ENCODE measurements around the gene EIF2D.
A peak's percentile ranks its signal among the peaks of the same experiment; 100 is the strongest.
"Not testable (repeated sequence)": the region's sequence is repeated elsewhere in the genome, so short reads cannot be mapped to it uniquely, and the experiment has no call there.

EIF2D gene, protein sequence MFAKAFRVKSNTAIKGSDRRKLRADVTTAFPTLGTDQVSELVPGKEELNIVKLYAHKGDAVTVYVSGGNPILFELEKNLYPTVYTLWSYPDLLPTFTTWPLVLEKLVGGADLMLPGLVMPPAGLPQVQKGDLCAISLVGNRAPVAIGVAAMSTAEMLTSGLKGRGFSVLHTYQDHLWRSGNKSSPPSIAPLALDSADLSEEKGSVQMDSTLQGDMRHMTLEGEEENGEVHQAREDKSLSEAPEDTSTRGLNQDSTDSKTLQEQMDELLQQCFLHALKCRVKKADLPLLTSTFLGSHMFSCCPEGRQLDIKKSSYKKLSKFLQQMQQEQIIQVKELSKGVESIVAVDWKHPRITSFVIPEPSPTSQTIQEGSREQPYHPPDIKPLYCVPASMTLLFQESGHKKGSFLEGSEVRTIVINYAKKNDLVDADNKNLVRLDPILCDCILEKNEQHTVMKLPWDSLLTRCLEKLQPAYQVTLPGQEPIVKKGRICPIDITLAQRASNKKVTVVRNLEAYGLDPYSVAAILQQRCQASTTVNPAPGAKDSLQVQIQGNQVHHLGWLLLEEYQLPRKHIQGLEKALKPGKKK

GRCh38 chr1:206612129-206612876, at the start of gene EIF2D:
Gene EIF2D (minus strand): TSS chr1:206612465. CDS start chr1:206612342, 123 bp downstream.
- DNase-seq (ENCODE audit: low spot score): peak; percentile 100

DNA sequence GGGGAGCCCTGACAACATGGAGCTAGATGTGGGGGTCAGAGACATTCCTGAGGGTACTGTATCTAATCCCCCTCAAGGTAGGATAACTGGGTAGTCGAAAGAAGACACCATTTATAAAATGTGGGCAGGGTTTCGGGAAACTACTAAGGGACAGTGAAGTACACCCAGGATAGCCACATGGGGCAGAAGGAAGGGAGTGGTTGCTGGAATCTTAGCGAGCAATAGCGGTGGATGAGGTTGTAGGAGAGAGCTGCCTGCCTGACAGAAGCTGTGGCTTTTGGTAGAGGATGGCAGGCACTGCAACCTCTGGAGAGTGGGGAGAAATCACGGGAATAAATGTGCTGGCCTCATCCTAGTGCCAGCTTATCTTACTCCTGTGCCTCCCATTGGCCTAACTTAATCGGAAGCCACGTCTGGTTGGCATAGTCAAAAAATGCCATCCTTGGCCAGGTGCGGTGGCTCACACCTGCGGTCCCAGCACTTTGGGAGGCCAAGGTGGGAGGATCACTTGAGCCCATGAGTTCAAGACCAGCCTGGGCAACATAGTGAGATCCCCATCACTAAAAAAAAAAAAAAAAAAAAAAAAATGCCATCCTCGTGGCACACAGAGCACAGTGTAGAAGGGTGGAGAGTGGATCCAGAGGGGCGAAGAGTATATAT, 49.0 kb upstream of the EIF2D start:
- DNase-seq (ENCODE audit: low spot score): no peak

- DNase-seq (ENCODE audit: low spot score): no peak
These were observed 47.9 kb upstream of the EIF2D start for GRCh38 chr1:206660136-206660535.

DNA sequence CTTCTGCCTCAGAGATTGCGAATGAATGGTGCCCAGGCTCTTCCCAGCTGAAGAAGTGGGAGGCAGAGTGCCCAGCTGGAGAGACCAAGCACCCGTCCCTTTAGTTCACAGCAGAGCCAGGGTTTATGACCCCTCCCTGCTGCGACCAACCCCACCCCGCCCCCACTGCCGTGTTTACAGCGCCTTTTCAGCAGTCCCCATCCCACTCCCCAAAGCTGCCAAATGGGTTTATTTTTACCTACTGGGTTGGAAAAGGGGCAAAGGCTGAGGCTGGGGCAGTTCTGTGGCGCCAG, 46.7 kb upstream of the EIF2D start:
- no peak for DNase-seq (ENCODE audit: low spot score)

DNA sequence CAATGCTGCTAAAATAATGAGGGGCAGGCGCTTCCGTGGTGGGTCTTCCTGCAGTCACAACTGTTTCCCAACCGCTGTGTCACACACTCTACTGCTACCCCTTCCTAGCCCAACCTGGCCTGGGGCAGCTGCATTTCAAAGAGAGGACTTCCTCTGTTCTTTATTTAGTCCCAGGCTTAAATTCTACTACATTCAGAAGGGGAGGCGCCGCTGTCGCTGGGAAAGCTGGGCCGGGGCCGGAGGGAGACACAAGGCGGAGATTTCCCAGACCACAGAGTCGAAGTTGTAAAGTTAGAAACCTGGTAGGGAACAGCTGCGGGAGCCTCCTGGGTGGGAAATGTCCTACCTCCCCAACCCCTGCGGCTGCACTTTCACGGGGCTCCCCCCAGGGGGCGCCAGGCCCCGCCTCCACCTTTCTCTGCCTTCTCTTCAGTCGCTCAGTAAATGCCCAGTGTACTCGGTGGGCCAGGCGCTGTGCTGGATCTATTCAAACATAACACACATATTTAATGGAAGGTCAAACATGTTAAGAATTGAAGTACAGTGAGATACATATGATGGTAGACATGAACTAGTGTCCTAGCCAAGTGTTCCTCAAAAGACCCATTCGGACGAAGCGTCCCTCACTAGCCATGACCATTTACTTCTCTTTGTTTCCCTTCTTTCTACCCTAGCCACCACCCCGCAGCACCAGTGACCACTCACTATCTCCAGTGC, 46.2 kb upstream of the EIF2D start:
- peak; percentile 63 for DNase-seq (ENCODE audit: low spot score)

- no peak for DNase-seq (ENCODE audit: low spot score)
These were observed 45.5 kb upstream of the EIF2D start for GRCh38 chr1:206657751-206658150.

DNA sequence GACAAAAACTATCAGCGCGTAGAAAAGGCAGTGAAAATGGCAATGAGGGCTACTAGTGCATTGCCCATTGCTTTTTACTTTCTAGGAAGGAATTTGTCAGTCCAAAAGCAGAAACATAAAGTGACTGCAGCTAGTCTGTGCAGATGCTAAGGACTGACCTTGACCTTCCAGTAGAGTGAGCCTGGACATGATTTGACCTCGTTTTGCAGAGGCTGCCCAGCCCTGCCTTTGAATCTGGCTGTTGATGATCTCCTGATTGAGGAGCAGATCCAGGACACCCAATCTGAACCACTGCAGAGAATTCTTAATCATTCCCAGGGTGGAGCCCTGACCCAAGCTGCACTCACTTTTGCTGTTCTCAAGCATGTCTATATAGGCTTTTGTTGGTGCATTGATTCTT, 44.7 kb upstream of the EIF2D start:
- DNase-seq (ENCODE audit: low spot score): no peak

DNA sequence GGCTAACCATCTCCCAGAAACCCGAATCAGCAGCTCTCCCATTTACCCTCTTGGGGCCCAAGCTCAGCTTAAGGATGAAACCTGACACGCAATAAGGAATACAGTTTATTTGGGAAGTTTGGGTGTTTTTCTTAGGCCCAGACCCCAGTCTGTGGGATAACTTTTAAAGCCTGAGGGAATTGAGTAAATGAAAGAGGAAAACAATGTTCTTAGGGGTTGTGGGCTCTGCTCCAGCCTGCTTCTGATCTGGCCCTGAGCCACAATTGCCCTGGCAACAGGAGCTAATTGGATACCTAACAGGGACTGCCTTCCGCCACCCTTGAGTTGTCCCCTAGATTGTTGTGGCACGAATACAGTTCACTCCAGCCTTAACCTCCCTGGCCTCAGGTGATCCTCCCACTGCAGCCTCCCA, 43.2 kb upstream of the EIF2D start:
- no peak for DNase-seq (ENCODE audit: low spot score)

GRCh38 chr1:206654828-206655227, 42.6 kb upstream of the EIF2D start:
- DNase-seq (ENCODE audit: low spot score): no peak

DNA sequence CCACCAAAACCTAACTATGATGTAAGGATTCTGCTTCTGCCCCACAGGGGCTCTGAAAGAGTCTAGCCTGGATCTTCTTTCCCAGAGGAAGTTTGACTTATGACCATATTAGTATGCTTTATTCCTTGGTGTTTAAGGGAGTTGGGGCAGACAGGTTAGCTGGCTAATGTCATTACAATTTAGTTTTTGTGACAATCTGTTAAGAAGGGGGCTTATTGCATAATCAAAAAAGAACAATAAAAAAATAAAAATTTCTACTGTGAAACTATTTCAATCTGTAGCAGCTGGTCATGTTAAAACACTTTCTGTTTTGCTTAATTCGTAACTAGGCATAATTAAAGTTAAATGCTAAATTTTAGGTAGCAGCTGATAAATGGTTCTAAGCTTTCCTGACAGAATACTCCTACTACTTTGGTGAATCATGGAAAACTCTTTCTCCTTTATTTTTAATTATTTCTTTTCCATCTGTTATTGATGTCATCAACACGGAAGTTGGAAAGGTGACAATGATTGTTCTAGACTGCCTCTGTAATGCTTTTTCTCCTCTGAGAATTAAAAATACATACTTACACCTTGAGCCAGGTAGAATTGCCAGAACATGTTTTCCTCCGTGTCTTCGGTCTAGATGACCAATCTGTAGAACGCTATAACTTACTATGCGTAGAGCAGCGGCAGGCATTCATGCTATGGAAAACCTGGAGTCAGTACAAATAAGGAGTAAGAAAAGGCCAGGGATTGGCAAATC, 41.6 kb upstream of the EIF2D start:
- no peak for DNase-seq (ENCODE audit: low spot score)

GRCh38 chr1:206651958-206652890, 40.0 kb upstream of the EIF2D start:
- DNase-seq (ENCODE audit: low spot score): no peak

DNA sequence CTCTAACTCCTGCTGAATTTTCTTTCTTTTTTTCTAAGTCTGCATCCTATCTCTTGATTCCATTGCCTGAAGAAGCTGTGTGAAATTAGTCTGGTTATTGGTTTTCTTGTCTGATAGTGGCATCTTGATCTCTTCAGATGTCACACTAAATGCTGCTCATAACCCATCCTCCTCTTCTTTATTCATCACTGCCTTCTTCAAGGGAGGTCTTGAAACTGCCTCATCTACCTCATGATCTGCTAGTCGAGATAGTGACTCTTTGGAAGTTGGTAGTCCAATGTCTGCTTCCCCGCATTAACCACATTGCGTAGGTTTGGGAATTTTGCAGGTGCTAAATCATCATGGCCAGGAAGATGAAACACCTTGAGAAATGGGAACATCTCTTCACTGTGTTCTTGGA, 38.7 kb upstream of the EIF2D start:
- DNase-seq (ENCODE audit: low spot score): no peak

DNA sequence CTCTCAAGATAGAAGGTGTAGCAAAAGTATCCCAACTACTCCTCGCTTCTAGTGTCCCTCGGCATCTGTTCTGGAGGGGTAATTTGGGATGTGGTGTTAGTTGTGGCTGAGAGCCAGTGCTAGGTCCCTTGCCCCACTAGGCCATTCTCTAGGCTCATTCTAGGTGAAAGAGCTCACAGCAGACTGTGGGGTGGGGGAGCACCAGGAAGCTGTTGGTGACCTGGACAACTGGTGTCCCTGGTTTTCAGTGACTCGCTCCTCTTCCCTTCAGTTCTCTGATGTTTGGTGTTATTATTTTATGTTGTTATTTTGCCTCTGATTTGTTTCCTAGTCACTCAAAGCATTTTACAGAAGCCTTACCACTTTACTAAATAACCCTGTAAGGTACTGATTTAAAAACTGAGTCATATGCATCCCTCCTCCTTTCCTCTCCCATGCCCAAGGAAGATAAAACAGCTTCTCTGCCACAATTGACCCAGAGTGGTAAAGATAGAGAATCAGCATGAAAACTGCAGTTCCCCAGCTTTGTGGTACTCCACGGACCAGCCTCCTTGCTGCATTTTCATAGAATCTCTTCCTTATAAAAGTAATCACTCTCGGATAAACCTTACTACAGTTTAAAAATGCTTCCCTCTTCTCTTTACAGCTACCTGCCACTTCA, 37.1 kb upstream of the EIF2D start:
- no peak for DNase-seq (ENCODE audit: low spot score)

DNA sequence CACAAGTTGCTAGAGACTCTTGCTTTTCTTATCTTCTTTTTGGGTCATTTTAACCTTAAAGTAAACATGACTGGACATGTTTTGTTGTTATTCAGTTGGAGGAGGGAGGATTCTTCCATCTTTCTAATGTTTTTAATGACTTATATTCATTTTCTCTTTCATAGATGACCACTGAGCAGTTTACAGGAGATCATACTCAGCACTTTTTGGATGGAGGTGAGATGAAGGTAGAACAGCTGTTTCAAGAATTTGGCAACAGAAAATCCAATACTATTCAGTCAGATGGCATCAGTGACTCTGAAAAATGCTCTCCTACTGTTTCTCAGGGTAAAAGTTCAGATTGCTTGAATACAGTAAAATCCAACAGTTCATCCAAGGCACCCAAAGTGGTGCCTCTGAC, 35.0 kb upstream of the EIF2D start:
- no peak for DNase-seq (ENCODE audit: low spot score)

- DNase-seq (ENCODE audit: low spot score): no peak
These were observed 34.2 kb upstream of the EIF2D start for GRCh38 chr1:206646504-206646903.

GRCh38 chr1:206643118-206643698, 30.9 kb upstream of the EIF2D start:
- no peak for DNase-seq (ENCODE audit: low spot score)

GRCh38 chr1:206642074-206642473, 29.8 kb upstream of the EIF2D start:
- not testable (repeated sequence) for DNase-seq (ENCODE audit: low spot score)

GRCh38 chr1:206637605-206638004, 25.3 kb upstream of the EIF2D start:
- DNase-seq (ENCODE audit: low spot score): no peak

GRCh38 chr1:206636671-206637070, 24.4 kb upstream of the EIF2D start:
- DNase-seq (ENCODE audit: low spot score): no peak

Measured in AG08395 (cell line).